GM18519 (cell line): Measurements from ENCODE around the gene NOS1AP.

Source experiments
- ATAC-seq: cut with Tn5 transposase; IDR thresholded peaks from one replicate; pipeline ENCODE4 v1.9.1; 2021; ENCODE audit warnings: mild to moderate bottlenecking, moderate library complexity; ENCODE audit not compliant: unreplicated experiment, low FRiP score

NOS1AP gene

GRCh38 chr1:162281426-162281825 is 211.9 kb downstream of the NOS1AP start:
- no peak for ATAC-seq

- ATAC-seq: no peak
These were observed 214.2 kb downstream of the NOS1AP start for GRCh38 chr1:162283657-162284056.

- no peak for ATAC-seq
These were observed 214.9 kb downstream of the NOS1AP start for GRCh38 chr1:162284206-162284955.

GRCh38 chr1:162285149-162285561 is 215.7 kb downstream of the NOS1AP start:
- ATAC-seq: no peak

DNA sequence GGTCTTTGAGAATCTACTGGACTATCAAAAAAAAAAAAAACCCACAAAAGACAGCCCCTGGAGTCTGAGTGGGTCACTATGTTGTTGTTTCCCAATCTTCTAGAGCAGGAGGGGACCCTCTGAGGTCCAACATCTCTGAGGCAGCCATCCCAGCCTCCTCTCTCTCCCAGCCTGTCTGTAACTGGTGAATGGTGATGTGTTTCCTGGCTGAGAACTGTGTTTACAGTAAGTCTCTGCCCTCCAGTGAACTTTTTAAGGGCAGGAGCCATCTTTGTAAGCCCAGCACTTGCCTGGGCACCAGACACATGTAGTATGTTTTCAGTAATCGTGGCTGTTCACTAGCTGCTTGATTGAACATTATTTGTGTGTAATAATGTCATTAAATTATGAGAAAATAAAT is 221.5 kb downstream of the NOS1AP start:
- ATAC-seq: no peak

DNA sequence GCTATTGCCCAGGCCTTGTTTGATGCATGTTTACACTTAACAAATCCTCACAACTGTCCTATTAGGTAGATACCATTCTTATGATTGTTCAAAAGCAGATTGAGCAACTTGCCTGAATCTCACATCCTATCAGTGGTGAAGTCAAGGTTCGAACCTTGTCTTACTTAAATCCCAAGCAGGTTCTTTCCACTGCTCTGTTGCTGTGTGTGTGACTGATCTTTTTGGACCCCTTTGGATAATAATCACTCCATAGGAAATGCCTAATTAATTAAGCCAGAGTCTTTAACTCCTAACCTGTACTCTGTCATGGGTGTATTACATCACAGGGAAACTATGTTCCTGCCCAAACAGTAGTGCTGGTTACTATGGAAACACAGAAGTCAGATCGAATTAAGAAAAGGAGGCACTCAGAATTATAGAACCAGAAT is 222.9 kb downstream of the NOS1AP start:
- ATAC-seq: no peak

DNA sequence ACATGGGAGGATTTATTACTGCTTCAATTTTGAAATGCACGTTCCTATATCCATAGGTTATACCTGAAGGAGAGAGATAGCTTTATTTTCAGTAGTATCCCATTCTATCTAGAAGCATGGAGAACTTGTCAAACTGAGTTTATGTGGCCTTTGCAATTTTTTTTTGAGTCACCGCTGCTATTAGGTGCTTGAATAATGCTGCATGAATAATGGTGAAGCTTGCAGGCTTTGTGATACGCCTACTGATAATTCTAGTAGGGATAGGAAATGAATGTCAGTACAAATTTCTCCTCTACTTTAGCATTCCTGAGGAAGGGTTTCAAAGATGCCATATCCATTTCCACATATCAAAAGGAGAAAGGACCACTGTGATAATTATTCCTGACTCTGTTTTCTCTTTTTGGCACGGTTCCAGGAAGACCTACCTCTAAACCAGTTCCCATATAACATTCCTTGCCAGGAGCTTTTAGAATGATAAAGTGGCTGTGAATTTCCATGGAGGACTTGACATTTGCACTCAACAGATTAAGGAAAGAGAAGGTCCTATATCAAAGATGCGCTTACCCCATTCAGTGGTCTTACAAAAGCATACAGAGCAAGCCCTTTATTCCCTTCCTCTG is 223.7 kb downstream of the NOS1AP start:
- ATAC-seq: no peak

DNA sequence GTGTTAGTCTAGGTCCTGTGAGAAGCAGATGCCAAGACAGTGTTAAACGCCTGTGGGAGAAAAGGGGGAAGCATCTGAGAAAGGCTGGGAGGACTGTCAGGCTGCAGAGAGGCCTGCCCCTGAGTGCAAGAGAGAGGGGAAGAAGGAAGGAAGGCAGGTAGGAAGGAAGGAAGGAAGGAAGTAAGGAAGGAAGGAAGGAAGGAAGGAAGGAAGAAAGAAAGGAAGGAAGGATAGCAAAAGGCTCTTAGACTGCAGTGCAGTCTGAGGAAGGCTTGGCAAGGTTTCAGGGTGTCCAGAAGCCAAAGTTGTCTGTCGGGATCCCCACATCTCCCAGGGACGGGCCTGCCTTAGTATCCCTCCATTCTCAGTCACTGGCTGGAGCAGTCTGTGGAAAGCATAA is 224.5 kb downstream of the NOS1AP start:
- ATAC-seq: no peak

GRCh38 chr1:162297208-162297607 is 227.7 kb downstream of the NOS1AP start:
- ATAC-seq: no peak

GRCh38 chr1:162298266-162298665 is 228.8 kb downstream of the NOS1AP start:
- ATAC-seq: no peak

DNA sequence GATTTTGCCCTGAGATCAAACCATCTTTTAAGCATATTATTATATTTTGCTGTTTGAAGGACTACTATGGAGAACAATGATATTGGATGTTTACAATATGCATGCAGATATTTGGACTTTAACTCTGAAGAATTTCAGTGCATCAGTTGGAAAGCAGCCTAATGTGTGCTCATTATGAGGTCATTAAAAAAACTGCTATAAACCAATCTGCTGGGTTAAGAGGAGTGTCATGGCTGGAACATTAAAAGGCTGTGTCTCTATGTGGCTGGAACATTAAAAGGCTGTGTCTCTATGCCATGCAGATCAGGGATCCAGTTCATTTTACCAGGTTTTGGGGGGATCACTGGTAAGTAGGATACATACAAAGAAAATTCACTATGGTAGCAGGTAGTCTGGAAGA is 229.5 kb downstream of the NOS1AP start:
- ATAC-seq: no peak

DNA sequence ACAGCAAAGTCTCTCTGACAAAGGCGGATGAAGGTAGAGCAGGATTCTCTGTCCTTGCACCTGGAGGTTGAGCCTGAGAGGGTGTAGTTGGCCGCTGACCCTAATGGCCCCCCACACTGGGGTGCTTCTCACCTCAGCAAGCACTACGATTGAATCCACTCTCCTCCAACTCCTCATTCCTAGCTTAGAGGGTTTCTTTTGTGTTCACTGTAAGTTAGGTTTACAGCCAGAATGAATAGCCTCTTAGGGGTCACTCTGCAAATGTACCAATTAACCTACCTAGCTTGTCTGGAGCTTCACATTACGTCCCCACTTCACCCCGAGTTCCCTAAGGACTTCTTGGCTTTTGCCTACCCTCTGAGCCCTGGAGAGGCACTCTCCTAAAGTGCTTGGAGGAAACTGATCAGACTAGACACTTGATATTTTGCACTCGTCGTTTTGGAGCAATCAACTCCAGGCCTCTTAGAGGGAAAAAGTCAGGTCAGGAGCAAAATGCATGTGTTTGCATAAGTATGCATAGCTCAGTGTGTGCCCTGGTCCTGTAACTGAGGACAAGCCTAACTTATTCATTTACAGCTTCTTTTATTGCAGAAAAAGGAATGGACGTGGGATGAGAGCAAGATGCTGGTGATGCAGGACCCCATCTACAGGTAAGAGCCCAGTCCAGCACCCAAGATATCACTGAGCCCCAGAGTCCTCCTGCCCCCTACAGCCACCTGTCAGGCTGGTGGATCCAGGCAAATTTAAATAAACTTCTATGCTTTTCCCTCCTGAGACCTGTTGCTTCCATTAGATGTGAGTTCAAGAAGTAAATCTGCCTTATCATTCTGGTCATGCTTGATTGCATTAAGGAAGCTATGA is 230.8 kb downstream of the NOS1AP start:
- no peak for ATAC-seq

GRCh38 chr1:162301696-162302095 is 232.2 kb downstream of the NOS1AP start:
- ATAC-seq: no peak

- no peak for ATAC-seq
These were observed 233.0 kb downstream of the NOS1AP start for GRCh38 chr1:162302306-162303003.

- no peak for ATAC-seq
These were observed 233.5 kb downstream of the NOS1AP start for GRCh38 chr1:162303004-162303344.

DNA sequence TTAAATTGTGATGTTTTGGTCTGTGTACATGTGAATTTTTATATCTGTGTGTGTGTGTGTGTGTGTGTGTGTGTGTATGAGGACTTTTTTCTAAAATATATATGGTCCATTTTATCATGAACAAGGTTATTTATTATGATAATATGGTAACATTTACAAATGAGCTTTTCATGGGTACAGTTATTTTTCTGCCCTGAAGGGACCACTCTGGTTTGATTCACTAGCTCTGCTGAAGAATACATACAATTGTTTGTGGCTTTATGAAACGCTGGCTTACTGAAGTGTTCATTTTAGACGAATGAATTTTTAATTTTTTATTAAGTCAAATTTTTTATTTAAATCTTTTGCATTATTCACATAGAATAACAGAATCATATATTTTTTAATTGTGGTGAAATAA is 235.2 kb downstream of the NOS1AP start:
- no peak for ATAC-seq

- ATAC-seq: no peak
These were observed 236.5 kb downstream of the NOS1AP start for GRCh38 chr1:162305969-162306368.

GRCh38 chr1:162310337-162310736 is 240.8 kb downstream of the NOS1AP start:
- no peak for ATAC-seq

- no peak for ATAC-seq
These were observed 244.7 kb downstream of the NOS1AP start for GRCh38 chr1:162314206-162314605.

DNA sequence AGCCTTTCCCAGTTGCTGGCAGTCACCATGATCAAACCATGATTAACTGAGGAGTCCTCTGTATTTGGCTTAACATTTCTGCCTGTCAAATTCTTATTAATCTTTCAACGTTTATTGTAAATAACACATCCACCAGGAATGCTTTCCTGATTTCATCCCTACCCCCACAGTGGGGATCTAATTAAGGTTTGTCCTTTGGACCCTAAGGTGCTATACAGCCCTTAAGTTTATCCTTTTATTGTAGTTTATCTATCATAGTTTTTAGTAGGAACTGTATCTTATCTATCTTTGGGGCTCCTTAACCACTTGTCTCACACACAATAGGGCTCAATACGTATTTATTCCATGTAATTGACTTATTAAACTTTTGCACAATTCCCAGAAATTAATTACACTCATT is 246.2 kb downstream of the NOS1AP start:
- no peak for ATAC-seq

DNA sequence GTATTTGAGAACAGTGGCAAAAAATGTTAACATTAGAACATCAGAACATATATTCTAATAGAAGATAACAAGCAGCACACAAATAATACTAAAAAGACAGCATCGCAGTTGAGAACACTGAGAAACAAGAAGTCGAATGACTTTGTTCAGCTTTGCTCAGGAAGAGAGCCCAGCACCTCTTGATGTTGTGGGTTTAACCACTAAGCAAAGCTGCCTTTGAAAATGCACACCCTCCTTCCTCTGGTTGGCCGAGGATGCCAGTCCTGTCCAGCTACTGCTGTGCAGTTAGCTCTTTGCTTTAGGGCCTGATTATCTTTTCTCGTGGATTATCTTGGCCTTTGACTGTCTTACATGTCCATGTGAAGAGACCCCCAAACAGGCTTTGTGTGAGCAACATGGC is 246.7 kb downstream of the NOS1AP start:
- no peak for ATAC-seq
